T-helper 17 cell (primary cell): ENCODE results near the gene RITA1. TPM values are rescaled to one million over a fixed set of nuclear protein-coding genes. Genes with fewer than 3 reads are reported as not detected.
A peak's percentile ranks its signal among the peaks of the same experiment; 100 is the strongest.

Source experiments
- ATAC-seq: fragments of 150-1000 bp; cut with Tn5 transposase; 2 replicates; pipeline ENCODE4 v1.10.0; 2021; ENCODE audit warnings: mild to moderate bottlenecking, moderate library complexity
- DNase-seq, 3 donors: peaks; one replicate each; pipeline versions ENCODE4 v3.0.0 to v3.0.0-alpha.2; 2020 to 2021
- H3K9me3 ChIP-seq: one replicate; pipeline ENCODE4 v1.7.0; 2013; ENCODE audit warnings: low read length, mild to moderate bottlenecking; ENCODE audit not compliant: control insufficient read depth, poor library complexity, severe bottlenecking
- H3K27ac Mint-ChIP-seq: one replicate; pipeline ENCODE4 v1.8.0; 2022; ENCODE audit warnings: mild to moderate bottlenecking, moderate library complexity, mixed read lengths
- H3K27me3 Mint-ChIP-seq: one replicate; pipeline ENCODE4 v1.8.0; 2022; ENCODE audit warnings: mixed read lengths
- H3K36me3 Mint-ChIP-seq: one replicate; pipeline ENCODE4 v1.8.0; 2022; ENCODE audit warnings: low read depth, mixed read lengths
- H3K4me1 Mint-ChIP-seq: one replicate; pipeline ENCODE4 v1.8.0; 2022; ENCODE audit warnings: mild to moderate bottlenecking, mixed read lengths
- H3K4me3 Mint-ChIP-seq: one replicate; pipeline ENCODE4 v1.8.0; 2022; ENCODE audit warnings: mild to moderate bottlenecking, moderate library complexity, mixed read lengths
- total RNA-seq, 4 donors: library from RNA in 2 of 4; stranded (reverse) in 2 of 4; gene quantifications; one replicate each; pipeline ENCODE4 v1.2.3 and lab custom pipeline; 2022 to 2026

The RITA1 gene
- total RNA-seq, 2 donors from 2014 or later = 5.1 to 8.6 TPM

DNA sequence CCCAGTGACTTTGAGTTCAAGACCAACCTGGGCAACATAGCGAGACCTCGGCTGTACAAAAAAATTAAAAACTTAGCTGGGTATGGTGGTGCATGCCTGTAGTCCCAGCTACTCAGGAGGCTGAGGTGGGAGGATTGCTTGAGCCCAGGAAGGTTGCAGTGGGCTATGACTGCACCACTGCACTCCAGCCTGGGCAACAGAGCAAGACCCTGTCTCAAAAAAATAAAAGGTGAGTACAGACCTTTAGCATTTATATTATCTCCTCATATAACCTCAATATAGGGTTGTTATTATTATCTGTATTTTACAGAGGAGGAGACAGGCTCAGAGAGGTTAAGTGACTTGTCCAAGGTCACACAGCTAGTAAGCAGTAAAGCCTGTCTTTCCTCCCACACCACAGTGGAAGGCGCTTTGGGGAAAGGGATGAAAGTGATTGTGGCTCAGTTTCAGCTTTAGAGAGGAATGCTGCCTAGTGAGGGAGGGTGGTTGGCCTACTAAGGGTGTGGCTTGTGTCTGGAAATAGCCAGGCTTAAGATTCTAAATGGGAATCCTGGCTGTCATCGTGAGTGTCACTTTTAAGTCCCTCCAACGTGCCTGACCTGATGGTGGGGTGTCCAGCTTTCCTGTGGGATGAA, 43.0 kb downstream of the RITA1 start:
- Mint-ChIP-seq H3K27me3 (no peaks in the 10 kb centered on the region), H3K36me3 (peaks cover 2% of the 10 kb centered on the region), H3K27ac (peak overlapping the region; percentile 86), H3K4me1 (peaks cover 18% of the 10 kb centered on the region), H3K4me3 (no peak overlapping the region)
- DNase-seq = no peak
- ATAC-seq = no peak
- no peaks in the 10 kb centered on the region for H3K9me3 ChIP-seq

DNA sequence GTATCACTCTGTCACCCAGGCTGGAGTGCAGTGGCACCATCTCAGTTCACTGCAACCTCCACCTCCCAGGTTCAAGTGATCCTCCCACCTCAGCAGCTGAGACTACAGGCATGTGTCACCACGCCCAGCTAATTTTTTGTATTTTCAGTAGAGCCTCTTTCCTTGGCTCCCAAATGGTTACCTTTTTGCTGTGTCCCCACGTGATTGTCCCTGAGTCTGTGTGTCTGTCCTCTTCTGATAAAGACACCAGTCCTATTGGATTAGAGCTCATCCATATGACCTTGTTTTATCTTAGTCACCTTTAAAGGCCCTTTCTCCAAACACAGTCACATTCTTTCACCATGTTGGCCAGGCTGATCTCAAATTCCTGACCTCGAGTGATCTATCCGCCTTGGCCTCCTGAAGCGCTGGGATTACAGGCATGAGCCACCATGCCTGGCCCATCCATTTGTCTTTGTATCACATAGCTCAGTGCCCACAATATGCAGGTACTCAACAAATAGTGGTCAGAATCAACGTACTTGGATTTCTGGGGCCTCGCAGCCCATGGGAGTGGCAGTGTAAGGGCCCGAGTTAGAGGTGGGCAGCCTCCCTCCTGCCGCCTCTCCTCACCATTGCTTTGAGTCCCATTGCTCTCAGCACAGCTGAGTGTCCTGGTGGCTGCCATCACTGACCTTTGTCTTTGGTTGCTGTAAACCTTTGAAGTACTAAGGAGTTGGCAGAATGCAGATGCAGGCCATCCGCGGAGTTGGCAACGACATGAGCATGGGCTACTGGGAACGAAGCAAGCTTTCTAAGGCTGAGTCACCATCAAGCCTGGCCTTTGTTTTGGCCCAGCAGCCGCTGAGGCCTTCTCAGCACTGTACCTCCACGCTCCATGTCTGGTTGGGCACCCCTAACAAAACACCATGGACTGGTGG, 45.1 kb downstream of the RITA1 start:
- Mint-ChIP-seq H3K27ac (peak overlapping the region; percentile 86), H3K4me1 (peaks cover 21% of the 10 kb centered on the region), H3K4me3 (no peak overlapping the region), H3K36me3 (peaks cover 5% of the 10 kb centered on the region), H3K27me3 (no peaks in the 10 kb centered on the region)
- no peak for ATAC-seq
- no peak for DNase-seq
- no peaks in the 10 kb centered on the region for H3K9me3 ChIP-seq

DNA sequence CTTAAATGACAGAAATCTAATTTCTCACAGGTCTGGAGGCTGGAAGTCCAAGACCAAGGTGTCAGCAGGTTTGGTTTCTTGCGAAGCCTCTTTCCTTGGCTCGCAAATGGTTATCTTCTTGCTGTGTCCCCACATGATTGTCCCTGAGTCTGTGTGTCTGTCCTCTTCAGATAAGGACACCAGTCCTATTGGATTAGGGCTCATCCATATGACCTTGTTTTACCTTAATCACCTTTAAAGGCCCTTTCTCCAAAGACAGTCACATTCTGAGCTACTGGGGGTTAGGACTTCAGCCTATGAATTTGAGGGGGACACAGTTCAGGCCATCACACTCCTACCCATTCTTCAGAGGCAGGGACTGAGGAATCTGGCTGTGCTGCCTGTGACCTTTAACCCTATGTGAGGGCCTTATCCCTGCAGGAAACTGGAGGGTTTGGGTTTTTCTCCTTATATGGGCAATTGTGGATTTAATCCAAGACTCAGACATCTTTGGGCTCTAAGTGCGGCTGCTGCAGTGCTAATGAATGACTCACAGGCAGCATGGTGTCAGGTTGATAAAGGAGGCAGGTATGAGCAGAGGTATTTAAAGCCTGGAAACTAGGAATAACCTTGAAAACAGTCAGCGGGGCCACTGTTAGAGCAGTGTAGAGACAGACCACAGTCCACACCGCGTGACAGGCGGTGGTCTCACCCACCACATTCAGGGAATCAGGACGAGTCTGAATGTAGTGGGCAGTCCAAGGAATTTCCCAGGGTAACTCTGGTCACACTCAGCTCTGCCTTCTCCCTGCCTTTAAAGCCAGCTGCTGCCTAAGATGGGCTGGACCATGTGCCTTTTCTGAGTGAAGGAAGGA, 45.9 kb downstream of the RITA1 start:
- Mint-ChIP-seq H3K4me3 (no peak overlapping the region), H3K27me3 (no peaks in the 10 kb centered on the region), H3K36me3 (peaks cover 7% of the 10 kb centered on the region), H3K4me1 (peaks cover 22% of the 10 kb centered on the region), H3K27ac (no peak overlapping the region)
- no peaks in the 10 kb centered on the region for H3K9me3 ChIP-seq
- no peak for ATAC-seq
- no peak for DNase-seq

DNA sequence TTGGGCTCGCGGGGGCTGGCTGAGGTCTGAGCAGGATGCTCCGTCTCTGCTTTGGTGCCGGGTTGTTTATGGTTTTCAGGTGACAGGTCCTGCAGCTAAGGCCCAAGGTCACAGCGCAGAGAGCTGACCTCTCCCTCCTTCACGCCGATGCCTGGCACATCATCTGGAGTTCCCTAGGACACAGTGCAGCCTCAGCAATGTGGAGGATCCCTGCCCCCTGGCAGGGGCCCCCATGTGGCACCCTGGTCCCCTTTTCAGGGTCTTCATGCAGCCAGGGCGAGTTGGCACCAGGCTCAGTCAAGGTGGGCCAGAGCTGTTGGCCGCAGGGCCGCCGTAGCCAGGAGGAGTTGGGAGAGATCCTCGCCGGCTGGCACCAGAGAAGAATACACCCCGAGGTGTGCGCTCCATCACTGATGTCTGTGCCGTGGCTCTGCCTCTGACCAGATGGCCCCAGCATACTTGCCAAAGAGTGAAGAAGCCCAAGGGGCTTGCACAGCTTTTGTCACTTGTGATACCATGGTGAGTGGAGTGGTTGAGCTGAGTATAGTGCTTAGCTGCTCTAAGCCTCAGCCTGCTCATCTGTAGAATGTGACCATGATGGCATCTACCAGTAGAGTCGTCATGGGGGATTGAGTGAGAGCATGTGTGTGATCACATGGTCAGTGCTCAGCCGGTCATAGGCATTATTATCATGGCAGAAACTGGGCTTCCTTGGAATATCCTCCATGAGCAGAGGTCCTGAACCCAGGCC, 46.7 kb downstream of the RITA1 start:
- Mint-ChIP-seq H3K36me3 (peaks cover 7% of the 10 kb centered on the region), H3K4me3 (peak overlapping the region; percentile 89), H3K4me1 (peaks cover 22% of the 10 kb centered on the region), H3K27me3 (no peaks in the 10 kb centered on the region), H3K27ac (peak overlapping the region; percentile 67)
- ATAC-seq (no peak), DNase-seq (no peak)
- H3K9me3 ChIP-seq = no peaks in the 10 kb centered on the region

DNA sequence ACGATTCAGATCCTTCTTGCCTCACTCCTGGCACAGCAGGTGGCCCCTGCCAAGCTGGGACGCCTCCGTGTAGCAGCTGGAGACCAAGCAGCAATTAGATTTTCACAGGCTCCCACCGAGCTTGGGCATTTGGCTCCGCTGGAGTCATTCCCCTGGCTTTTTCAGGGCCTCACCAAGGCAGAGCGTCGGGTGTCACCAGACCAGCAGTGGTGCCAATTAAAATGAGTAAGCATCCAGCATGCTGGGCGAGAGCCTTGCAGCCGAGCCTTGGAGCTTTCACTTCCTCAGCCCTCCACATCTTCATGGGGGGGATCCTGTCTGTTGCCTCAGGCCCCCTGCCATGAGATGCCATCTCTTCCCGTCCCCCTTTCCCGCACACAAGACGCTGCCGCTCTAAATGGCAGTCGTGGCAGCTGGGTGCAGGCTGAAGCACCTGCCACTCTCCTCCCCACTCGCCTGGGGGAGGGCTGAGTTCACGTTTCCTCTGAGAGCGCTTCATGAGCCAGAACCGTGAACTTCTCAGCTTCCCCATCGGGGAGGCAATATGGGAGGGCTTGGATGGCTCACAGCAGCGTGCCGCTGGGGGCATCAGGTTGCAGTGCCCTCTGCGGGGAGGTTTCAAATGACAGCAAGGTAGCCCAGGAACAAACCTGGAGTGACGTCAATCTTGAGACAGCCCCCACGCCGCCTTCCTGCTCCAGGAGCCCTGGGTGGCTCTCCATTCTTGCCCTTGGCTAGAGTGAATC, 47.5 kb downstream of the RITA1 start:
- H3K9me3 ChIP-seq = no peaks in the 10 kb centered on the region
- Mint-ChIP-seq H3K36me3 (peaks cover 7% of the 10 kb centered on the region), H3K4me3 (peak overlapping the region; percentile 89), H3K4me1 (peaks cover 22% of the 10 kb centered on the region), H3K27me3 (no peaks in the 10 kb centered on the region), H3K27ac (peak overlapping the region; percentile 67)
- peak; percentile 92 for ATAC-seq
- DNase-seq = peak; percentile 19 to 45 (median 44)

DNA sequence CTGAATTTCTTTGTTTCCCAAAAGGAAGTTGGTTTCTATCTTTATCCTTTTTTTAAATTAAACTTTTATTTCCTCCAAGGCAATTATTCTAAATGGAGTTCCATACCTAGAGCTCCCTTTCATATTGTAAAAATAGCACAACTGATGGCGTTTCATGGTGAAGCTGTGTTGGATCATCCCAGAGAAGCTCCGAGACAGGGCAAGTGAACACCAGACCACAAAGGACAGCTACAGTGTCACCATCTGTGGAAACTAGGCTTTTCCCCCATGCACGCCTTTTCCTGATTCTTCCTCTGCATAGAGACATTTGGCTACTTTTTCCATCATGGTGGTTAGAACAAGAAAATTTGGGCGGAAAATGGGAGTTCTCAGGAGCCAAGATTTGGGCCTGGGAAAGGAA, 48.4 kb downstream of the RITA1 start:
- DNase-seq = no peak
- no peaks in the 10 kb centered on the region for H3K9me3 ChIP-seq
- peaks cover 22% of the 10 kb centered on the region for H3K4me1 Mint-ChIP-seq
- no peak overlapping the region for H3K4me3 Mint-ChIP-seq
- ATAC-seq = no peak
- H3K27ac Mint-ChIP-seq = peak overlapping the region; percentile 67
- peaks cover 7% of the 10 kb centered on the region for H3K36me3 Mint-ChIP-seq
- H3K27me3 Mint-ChIP-seq = no peaks in the 10 kb centered on the region

DNA sequence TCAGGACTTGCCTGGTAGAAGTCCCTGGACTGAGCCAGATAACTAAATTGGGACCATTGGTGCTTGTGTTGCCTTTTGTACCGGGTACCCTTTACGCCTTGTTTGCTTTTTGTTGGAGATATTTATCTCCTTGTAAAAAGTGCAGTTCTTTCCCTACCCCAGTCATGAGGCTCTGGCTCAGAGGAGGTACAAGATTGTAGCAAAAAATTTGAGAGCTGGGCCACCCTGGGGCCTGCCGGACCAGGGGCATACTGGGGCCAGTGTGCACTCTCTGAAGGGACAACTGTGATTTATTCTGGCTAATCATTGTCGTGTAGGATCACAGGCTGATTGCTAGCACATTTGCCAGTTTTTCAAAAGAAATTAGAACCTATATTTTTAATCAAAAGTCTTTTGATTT, 49.0 kb downstream of the RITA1 start:
- no peaks in the 10 kb centered on the region for H3K9me3 ChIP-seq
- Mint-ChIP-seq H3K27ac (no peak overlapping the region), H3K27me3 (no peaks in the 10 kb centered on the region), H3K36me3 (peaks cover 7% of the 10 kb centered on the region), H3K4me1 (peaks cover 25% of the 10 kb centered on the region), H3K4me3 (no peak overlapping the region)
- no peak for ATAC-seq
- no peak for DNase-seq

DNA sequence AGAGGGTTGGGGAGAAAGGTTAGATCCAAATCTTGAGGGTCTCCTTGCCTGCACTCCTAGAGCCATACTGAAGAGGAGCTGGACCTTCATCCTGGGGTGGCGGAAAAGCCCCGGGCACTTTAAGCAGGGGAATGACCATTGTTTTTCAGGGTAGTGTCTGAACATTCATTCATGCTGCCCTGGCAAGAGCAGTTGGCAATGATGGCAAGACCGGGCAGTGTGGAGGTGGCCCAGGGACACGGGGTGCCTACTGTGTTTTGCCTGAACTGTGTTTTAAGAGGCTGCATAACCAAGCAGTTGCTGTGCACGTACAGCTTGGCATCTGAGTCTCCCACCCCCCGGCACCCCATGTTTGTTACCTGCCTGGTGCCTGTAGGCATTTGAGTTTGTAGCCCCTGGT, 50.5 kb downstream of the RITA1 start:
- Mint-ChIP-seq H3K27me3 (no peaks in the 10 kb centered on the region), H3K4me3 (no peak overlapping the region), H3K27ac (peak overlapping the region; percentile 54), H3K4me1 (peaks cover 19% of the 10 kb centered on the region), H3K36me3 (peaks cover 5% of the 10 kb centered on the region)
- no peak for DNase-seq
- H3K9me3 ChIP-seq = no peaks in the 10 kb centered on the region
- no peak for ATAC-seq

DNA sequence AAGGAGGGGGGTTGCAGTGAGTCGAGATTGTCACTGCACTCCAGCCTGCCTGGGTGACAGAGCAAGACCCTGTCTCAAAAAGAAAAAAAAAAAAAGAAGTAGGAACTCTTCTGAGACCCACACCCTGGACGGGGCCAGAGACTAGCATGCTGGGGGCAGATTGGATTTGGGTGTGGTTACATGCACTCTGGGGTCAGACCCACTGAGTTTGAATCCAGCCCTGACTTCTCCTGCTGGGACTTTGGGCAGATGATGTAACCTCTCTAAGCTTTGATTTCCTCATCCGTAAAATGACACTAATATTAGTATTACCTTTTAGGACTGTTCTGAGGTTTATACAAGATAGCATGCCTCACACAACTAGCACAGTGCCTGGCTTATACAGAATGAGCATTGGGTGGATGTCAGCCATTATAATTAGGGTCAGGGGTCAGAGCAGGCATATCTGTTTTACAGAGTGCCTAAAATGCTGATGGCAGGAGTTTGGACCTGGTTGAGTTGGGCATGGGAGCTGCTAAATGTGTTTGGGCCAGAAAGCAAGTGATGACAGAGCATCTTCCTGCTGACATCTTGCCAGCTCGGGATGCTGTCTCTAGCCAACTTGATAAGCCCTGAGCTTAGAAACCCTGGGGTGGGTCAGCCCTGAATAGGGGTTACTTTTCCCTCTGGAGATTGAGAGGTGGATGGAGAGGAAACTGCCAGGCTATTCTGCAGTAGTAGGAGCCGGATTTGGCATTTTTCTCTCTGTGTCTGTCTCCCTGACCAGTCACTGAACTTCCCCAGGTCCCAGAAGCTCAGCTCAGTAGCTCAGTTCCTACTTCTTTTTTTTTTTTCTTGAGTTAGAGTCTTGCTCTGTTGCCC, 51.2 kb downstream of the RITA1 start:
- ATAC-seq = no peak
- no peaks in the 10 kb centered on the region for H3K27me3 Mint-ChIP-seq
- H3K4me3 Mint-ChIP-seq = no peak overlapping the region
- H3K4me1 Mint-ChIP-seq = peaks cover 19% of the 10 kb centered on the region
- H3K9me3 ChIP-seq = no peaks in the 10 kb centered on the region
- peak overlapping the region; percentile 54 for H3K27ac Mint-ChIP-seq
- H3K36me3 Mint-ChIP-seq = peaks cover 5% of the 10 kb centered on the region
- no peak for DNase-seq

DNA sequence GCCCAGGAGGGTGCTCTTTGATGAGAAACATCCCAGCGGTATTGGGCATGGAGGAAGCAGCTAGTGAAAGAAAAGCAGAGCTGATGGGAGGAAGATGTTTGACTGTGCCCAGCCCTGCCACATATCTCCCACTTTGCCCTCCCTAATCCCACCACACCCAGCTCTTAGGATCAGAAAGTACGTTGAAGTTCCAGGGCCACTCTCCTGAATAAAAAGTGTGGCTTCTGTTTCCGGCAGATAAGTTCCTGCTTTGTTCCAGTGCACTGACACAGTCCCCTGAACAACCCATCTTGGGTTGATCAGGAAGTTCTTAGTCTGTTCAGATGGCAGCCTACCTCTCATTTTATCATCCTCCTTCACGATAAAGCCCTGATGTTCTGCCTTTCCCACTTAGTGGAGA, 52.2 kb downstream of the RITA1 start:
- DNase-seq = no peak
- no peak for ATAC-seq
- H3K9me3 ChIP-seq = no peaks in the 10 kb centered on the region
- Mint-ChIP-seq H3K36me3 (peaks cover 5% of the 10 kb centered on the region), H3K27ac (no peak overlapping the region), H3K4me3 (no peak overlapping the region), H3K27me3 (no peaks in the 10 kb centered on the region), H3K4me1 (peaks cover 18% of the 10 kb centered on the region)

DNA sequence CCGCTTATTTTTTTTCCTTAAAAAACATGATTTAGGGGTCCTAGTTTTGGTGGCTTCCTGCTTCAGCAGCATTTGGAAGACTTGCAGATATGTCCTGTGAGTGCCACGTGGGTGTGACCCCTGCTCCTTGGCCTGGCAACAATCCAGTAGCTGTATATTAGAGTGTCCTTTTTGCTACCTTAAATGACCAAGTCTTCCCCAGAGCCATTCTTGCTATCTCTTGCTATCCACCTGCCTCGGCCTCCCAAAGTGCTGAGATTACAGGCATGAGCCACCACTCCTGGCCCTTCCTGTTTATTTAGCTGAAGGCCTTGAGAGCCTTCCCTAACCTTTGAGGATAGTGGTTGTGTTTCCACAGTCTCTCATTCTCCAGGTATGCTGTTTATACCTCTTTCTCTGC, 52.8 kb downstream of the RITA1 start:
- H3K27ac Mint-ChIP-seq = no peak overlapping the region
- peaks cover 5% of the 10 kb centered on the region for H3K36me3 Mint-ChIP-seq
- no peaks in the 10 kb centered on the region for H3K9me3 ChIP-seq
- peaks cover 15% of the 10 kb centered on the region for H3K4me1 Mint-ChIP-seq
- no peaks in the 10 kb centered on the region for H3K27me3 Mint-ChIP-seq
- ATAC-seq = no peak
- DNase-seq = no peak
- no peak overlapping the region for H3K4me3 Mint-ChIP-seq
